ENCODE results near the gene NR3C1.

The NR3C1 gene

DNA sequence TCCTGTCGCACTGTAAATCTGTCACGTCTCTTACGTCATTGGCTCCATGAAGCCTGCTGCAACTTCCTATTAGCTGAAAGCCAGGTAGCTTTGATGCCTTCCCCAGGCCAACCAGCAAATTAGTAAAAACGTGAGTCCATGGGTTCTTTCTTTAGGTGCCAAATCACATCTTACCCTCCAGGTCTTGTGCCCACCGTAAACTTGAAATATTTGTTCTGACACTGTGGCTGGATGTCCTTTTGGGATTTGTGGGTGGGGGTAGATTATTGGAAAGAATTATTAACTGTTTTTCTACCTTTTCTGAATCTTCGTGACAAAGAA is 172.8 kb downstream of the NR3C1 start:
- ChIA-PET CTCF (no interaction called here), POLR2A (no interaction called here)
- no peak for DNase-seq (ENCODE audit: extremely low spot score)
- TF ChIP-seq ZNF384 (IDR thresholded peaks at IDR 0.05): no peak
- TF ChIP-seq TARDBP (IDR thresholded peaks at IDR 0.05): no peak
- no peak for TF ChIP-seq BHLHE40 (IDR thresholded peaks at IDR 0.05; ENCODE audit: borderline replicate concordance)
- no peak for TF ChIP-seq SP1 (IDR thresholded peaks at IDR 0.05)
- no peak for TF ChIP-seq NFRKB (IDR thresholded peaks at IDR 0.05)
- no peak for TF ChIP-seq L3MBTL2 (conservative IDR thresholded peaks at IDR 0.05)
- no peak for TF ChIP-seq HDGF (IDR thresholded peaks at IDR 0.05; ENCODE audit: borderline replicate concordance)
- TF ChIP-seq, protein P1, sequence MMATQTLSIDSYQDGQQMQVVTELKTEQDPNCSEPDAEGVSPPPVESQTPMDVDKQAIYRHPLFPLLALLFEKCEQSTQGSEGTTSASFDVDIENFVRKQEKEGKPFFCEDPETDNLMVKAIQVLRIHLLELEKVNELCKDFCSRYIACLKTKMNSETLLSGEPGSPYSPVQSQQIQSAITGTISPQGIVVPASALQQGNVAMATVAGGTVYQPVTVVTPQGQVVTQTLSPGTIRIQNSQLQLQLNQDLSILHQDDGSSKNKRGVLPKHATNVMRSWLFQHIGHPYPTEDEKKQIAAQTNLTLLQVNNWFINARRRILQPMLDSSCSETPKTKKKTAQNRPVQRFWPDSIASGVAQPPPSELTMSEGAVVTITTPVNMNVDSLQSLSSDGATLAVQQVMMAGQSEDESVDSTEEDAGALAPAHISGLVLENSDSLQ (IDR thresholded peaks at IDR 0.05): no peak

DNA sequence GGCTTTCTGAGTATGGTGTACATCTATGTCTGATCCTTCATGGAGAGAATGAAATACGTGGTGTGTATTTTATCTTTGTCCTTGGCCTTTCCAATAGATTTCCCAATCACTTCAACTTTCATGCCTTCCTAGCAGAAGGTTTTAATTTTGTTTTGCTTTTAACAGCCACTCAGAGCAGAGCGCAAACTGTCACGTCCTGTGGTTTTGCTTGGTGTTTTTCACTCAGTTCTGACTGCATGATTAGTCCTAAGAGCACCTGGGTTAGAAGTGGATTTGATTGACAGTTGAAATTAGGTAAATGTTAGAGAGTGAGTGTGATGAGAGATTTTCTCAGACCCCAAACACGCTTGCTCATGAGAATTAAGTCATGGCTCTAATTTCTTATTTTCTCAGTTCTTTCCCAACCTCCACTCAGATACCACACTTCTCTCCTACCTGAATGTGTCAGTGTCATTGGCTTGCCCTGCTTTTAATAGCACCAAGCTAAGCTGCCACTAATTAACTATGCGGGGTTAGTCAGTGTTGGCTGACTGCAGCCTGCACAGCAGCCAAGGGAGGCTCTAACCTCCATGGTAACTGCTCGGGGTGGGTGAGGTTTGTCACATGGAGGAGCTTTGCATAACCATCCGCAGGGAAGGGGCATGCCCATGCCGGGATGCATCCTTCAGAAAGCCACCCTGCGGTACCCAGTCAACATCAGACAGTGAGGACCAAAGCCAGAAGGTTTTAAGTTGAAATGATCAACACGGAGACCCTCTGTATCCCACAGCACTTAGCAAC is 173.4 kb downstream of the NR3C1 start:
- ChIA-PET CTCF (no interaction called here), POLR2A (interaction anchor here (1.9 kb wide), 1 partner anchor 10 kb away, joined by 5 read pairs; no protein-coding TSS in a partner anchor)
- TF ChIP-seq, protein P1 (IDR thresholded peaks at IDR 0.05): 0 out of 2 replicates have a peak, but pooled peaks have one; percentile 24
- TF ChIP-seq LEF1 (IDR thresholded peaks at IDR 0.05; ENCODE audit: borderline replicate concordance): no peak
- DNase-seq (ENCODE audit: extremely low spot score): no peak

DNA sequence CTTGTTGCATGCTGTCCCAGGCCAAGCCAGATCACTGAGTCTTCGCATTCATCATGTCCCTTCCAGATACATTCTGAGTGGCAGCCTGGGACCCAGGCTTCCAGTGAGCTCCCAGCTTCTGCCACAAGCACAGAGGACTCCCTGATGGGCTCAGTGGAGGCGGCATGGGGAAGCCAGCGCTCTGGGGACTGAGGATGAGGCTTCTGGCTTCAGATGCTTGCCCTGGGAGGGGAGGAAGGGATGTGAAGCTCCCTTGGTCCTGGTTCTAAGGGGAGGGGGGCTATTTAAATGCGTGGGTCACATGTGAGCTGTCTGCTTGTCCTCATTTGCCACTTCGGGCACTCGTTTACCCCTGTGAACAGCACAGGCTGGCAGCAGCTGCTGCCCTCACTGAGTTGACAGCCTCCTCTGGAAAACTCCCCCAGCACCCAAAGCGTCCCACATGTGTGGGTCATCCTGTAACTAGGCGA is 174.0 kb downstream of the NR3C1 start:
- no peak for DNase-seq (ENCODE audit: extremely low spot score)
- ChIA-PET POLR2A (interaction anchor here (1.9 kb wide), 1 partner anchor 11 kb away, joined by 5 read pairs; no protein-coding TSS in a partner anchor), CTCF (no interaction called here)
- TF ChIP-seq ZNF384 (IDR thresholded peaks at IDR 0.05) (no peak), BHLHE40 (IDR thresholded peaks at IDR 0.05; ENCODE audit: borderline replicate concordance) (no peak), L3MBTL2 (conservative IDR thresholded peaks at IDR 0.05) (no peak), ARNT (IDR thresholded peaks at IDR 0.05) (no peak), NFRKB (IDR thresholded peaks at IDR 0.05) (no peak), SUZ12 (IDR thresholded peaks at IDR 0.05) (no peak), SP1 (IDR thresholded peaks at IDR 0.05) (no peak), ELF4 (IDR thresholded peaks at IDR 0.05) (no peak), LEF1 (IDR thresholded peaks at IDR 0.05; ENCODE audit: borderline replicate concordance) (no peak), FOXM1 (IDR thresholded peaks at IDR 0.05; ENCODE audit: borderline replicate concordance) (no peak), TARDBP (IDR thresholded peaks at IDR 0.05) (no peak), FOXK2 (IDR thresholded peaks at IDR 0.05) (no peak), HDGF (IDR thresholded peaks at IDR 0.05; ENCODE audit: borderline replicate concordance) (no peak), CTBP1 (IDR thresholded peaks at IDR 0.05; ENCODE audit: borderline replicate concordance) (no peak), FOXA1 (IDR thresholded peaks at IDR 0.05) (no peak)
- TF ChIP-seq, protein P1 (IDR thresholded peaks at IDR 0.05): no peak

DNA sequence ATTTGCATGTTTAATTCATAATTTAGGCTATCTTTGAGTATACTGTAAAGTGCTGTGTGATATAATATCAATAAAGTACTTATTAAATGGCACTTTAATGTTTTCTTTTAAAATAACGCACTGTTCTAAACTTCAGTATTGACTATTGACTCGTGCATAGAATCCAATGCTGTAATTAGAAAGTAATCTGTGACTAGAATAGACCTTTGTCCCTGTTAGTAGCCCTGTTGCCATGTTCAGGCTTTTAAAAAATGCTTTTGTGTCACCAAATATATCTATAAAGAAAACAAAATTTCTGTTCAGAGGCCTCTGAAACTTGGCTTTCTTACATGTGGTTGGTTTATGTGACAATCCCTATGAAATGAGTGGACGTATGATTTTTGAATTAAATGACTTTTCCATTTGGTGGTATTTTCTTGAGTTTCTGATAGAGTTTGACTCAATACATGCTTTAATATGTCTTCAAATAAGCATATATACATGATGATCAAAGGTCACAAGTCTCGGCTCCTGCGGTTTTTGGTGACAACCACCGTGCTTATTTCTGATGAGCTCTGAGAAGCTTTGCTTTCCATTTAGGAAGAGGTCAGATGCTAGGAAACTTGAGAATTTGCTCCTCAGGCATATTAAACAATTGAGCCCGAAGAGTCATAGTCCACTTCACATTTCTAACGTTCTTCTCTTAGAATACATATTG is 174.7 kb downstream of the NR3C1 start:
- DNase-seq (ENCODE audit: extremely low spot score): no peak
- TF ChIP-seq SUZ12 (IDR thresholded peaks at IDR 0.05): no peak
- no peak for TF ChIP-seq FOXA1 (IDR thresholded peaks at IDR 0.05)
- no peak for TF ChIP-seq ARNT (IDR thresholded peaks at IDR 0.05)
- TF ChIP-seq, protein P1 (IDR thresholded peaks at IDR 0.05): no peak
- no peak for TF ChIP-seq ZNF384 (IDR thresholded peaks at IDR 0.05)
- no peak for TF ChIP-seq LEF1 (IDR thresholded peaks at IDR 0.05; ENCODE audit: borderline replicate concordance)
- TF ChIP-seq ELF4 (IDR thresholded peaks at IDR 0.05): no peak
- no peak for TF ChIP-seq CTBP1 (IDR thresholded peaks at IDR 0.05; ENCODE audit: borderline replicate concordance)
- no peak for TF ChIP-seq TARDBP (IDR thresholded peaks at IDR 0.05)
- no peak for TF ChIP-seq FOXK2 (IDR thresholded peaks at IDR 0.05)
- TF ChIP-seq BHLHE40 (IDR thresholded peaks at IDR 0.05; ENCODE audit: borderline replicate concordance): no peak
- TF ChIP-seq NFRKB (IDR thresholded peaks at IDR 0.05): no peak
- TF ChIP-seq SP1 (IDR thresholded peaks at IDR 0.05): no peak
- no peak for TF ChIP-seq L3MBTL2 (conservative IDR thresholded peaks at IDR 0.05)
- TF ChIP-seq HDGF (IDR thresholded peaks at IDR 0.05; ENCODE audit: borderline replicate concordance): no peak
- TF ChIP-seq FOXM1 (IDR thresholded peaks at IDR 0.05; ENCODE audit: borderline replicate concordance): no peak
- CTCF ChIA-PET: no interaction called here
- POLR2A ChIA-PET: interaction anchor here (1.9 kb wide), 1 partner anchor 11 kb away, joined by 5 read pairs; no protein-coding TSS in a partner anchor

All from HEK293T (cell line).